Endodermal cell (in vitro differentiated cells): ENCODE data around the gene KRTAP10-7. TPM values are rescaled to one million over a fixed set of nuclear protein-coding genes. Genes with fewer than 3 reads are reported as not detected.

Source experiments
- DNase-seq: peaks from one replicate; pipeline ENCODE4 v3.0.0-alpha.2; 2017
- H3K27ac ChIP-seq: 2 replicates; pipeline ENCODE4 v1.5.1; 2013; ENCODE audit warnings: mild to moderate bottlenecking, low read depth, low read length, moderate library complexity
- H3K27me3 ChIP-seq: 2 replicates; pipeline ENCODE4 v1.6.1; 2013; ENCODE audit warnings: mild to moderate bottlenecking, low read length, moderate library complexity; ENCODE audit not compliant: insufficient read depth, control insufficient read depth, poor library complexity, severe bottlenecking
- H3K36me3 ChIP-seq: 2 replicates; pipeline ENCODE4 v1.7.0; 2013; ENCODE audit warnings: mild to moderate bottlenecking, low read length, moderate library complexity; ENCODE audit not compliant: control insufficient read depth, insufficient read depth
- H3K4me1 ChIP-seq: one replicate; pipeline ENCODE4 v1.7.0; 2013; ENCODE audit warnings: low read length; ENCODE audit not compliant: control insufficient read depth, insufficient read depth
- H3K4me3 ChIP-seq: 2 replicates; pipeline ENCODE4 v1.5.1; 2013; ENCODE audit warnings: mild to moderate bottlenecking, low read length, moderate library complexity
- H3K9ac ChIP-seq: 2 replicates; pipeline ENCODE4 v1.6.1; 2013; ENCODE audit warnings: mild to moderate bottlenecking, low read length, moderate library complexity; ENCODE audit not compliant: poor library complexity, severe bottlenecking; ENCODE audit errors: extremely low read depth
- H3K9me3 ChIP-seq: 2 replicates; pipeline ENCODE4 v1.6.1; 2013; ENCODE audit warnings: mild to moderate bottlenecking, low read length, moderate library complexity; ENCODE audit not compliant: control insufficient read depth
- H3K27ac Mint-ChIP-seq: 2 replicates; pipeline ENCODE4 v1.8.0; 2020; ENCODE audit warnings: mixed read lengths
- H3K27me3 Mint-ChIP-seq: 2 replicates; pipeline ENCODE4 v1.8.0; 2021; ENCODE audit warnings: mild to moderate bottlenecking, mixed read lengths; ENCODE audit not compliant: insufficient read depth
- H3K36me3 Mint-ChIP-seq: 2 replicates; pipeline ENCODE4 v1.8.0; 2020; ENCODE audit warnings: low read depth, mixed read lengths
- H3K4me1 Mint-ChIP-seq: 2 replicates; pipeline ENCODE4 v1.8.0; 2020; ENCODE audit warnings: mixed read lengths
- H3K4me3 Mint-ChIP-seq: 2 replicates; pipeline ENCODE4 v1.8.0; 2020; ENCODE audit warnings: mild to moderate bottlenecking, moderate library complexity, mixed read lengths
- H3K9me3 Mint-ChIP-seq: 2 replicates; pipeline ENCODE4 v1.8.0; 2020; ENCODE audit warnings: mild to moderate bottlenecking, mixed read lengths
- WGBS, 2 experiments: methylation state at CpG; one replicate each; pipeline versions ENCODE4 v1.1.5 to v1.1.7; 2013; ENCODE audit warnings: missing lambda C conversion rate in 2 of 2, mixed read lengths in 1 of 2; ENCODE audit not compliant: insufficient coverage in 1 of 2, insufficient read length in 1 of 2; 5-methylcytosine and 5-hydroxymethylcytosine counted together
- total RNA-seq, 2 donors: library from RNA; stranded (reverse); fragmentation: NEBNext Ultra II Directional in 1 of 2; extraction: Animal tissue kit (Norgen Biotek cat#: 25700) in 1 of 2; gene quantifications; 2 replicates in 1 of 2; 3 replicates in 1 of 2; pipeline ENCODE4 v1.2.1, GENCODE V29; 2021
- TF ChIP-seq, protein P1 (sequence below): fragments of 200-600 bp; sonication (generic); conservative IDR thresholded peaks from 2 replicates; pipeline ENCODE4 v1.5.0; 2021; ENCODE audit warnings: antibody characterized with exemption, mild to moderate bottlenecking

The KRTAP10-7 gene
- total RNA-seq, 2 donors from 2014 or later, result not detected

DNA sequence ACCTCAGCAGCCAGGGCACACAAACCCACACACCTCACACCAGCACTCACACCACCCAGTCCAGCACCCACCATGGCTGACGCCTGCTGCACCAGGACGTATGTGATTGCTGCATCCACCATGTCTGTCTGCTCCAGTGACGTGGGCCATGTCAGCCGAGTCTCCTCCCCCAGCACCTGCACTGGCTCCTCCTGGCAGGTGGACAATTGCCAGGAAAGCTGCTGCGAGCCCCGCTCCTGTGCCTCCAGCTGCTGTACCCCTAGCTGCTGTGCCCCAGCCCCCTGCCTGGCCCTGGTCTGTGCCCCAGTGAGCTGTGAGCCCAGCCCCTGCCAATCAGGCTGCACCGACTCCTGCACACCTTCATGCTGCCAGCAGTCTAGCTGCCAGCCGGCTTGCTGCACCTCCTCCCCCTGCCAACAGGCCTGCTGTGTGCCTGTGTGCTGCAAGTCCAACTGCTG is 11.7 kb downstream of the KRTAP10-7 start, which contains the start of gene KRTAP10-8:
Gene KRTAP10-8 (plus strand): TSS at position 51 of the 458 bp plus-strand sequence. CDS start 22 bp downstream, at position 73.
- H3K4me3 ChIP-seq, result no peak within 1 kb of the TSS
- peaks cover 2% of the 10 kb centered on the region for H3K36me3 Mint-ChIP-seq
- H3K4me3 Mint-ChIP-seq, result no peak within 1 kb of the TSS
- H3K27ac ChIP-seq, result no peak within 1 kb of the TSS
- H3K4me1 ChIP-seq, result no peaks in the 10 kb centered on the region
- no peak within 1 kb of the TSS for H3K9ac ChIP-seq
- TF ChIP-seq, protein P1, sequence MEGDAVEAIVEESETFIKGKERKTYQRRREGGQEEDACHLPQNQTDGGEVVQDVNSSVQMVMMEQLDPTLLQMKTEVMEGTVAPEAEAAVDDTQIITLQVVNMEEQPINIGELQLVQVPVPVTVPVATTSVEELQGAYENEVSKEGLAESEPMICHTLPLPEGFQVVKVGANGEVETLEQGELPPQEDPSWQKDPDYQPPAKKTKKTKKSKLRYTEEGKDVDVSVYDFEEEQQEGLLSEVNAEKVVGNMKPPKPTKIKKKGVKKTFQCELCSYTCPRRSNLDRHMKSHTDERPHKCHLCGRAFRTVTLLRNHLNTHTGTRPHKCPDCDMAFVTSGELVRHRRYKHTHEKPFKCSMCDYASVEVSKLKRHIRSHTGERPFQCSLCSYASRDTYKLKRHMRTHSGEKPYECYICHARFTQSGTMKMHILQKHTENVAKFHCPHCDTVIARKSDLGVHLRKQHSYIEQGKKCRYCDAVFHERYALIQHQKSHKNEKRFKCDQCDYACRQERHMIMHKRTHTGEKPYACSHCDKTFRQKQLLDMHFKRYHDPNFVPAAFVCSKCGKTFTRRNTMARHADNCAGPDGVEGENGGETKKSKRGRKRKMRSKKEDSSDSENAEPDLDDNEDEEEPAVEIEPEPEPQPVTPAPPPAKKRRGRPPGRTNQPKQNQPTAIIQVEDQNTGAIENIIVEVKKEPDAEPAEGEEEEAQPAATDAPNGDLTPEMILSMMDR, result no peak
- no peaks in the 10 kb centered on the region for H3K27me3 ChIP-seq
- no peaks in the 10 kb centered on the region for H3K36me3 ChIP-seq
- DNase-seq, result no peak
- H3K27me3 Mint-ChIP-seq, result peaks cover 2% of the 10 kb centered on the region
- H3K4me1 Mint-ChIP-seq, result no peaks in the 10 kb centered on the region
- no peak within 1 kb of the TSS for H3K27ac Mint-ChIP-seq
- peaks cover 24% of the 10 kb centered on the region for H3K9me3 ChIP-seq
- WGBS, 2 experiments, result 86 to 100% methylated on average over 2 to 8 of the region's 8 CpGs
- H3K9me3 Mint-ChIP-seq, result peaks cover 34% of the 10 kb centered on the region

DNA sequence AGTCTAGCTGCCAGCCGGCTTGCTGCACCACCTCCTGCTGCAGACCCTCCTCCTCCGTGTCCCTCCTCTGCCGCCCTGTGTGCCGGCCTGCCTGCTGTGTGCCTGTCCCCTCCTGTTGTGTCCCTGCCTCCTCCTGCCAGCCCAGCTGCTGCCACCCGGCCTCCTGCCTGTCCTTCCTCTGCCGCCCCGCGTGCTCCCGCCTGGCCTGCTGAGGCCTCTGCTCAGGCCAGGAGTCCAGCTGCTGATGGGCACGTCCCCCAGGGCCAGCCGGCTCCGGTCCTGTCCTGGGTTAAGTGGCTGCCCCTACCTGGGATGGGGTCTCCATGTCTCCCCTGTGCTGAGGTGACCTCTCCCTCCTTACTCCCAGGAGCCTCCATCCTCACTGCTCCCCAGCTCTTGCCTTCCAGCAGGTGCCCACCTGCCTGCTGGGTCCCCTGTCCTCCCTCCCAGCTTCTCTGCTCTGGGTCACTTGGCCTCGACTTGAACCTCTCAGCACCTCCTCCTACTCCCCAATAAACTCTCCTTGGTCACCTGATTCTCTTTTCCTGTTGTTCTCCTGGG is 12.4 kb downstream of the KRTAP10-7 start:
- no peak overlapping the region for H3K27ac Mint-ChIP-seq
- H3K27ac ChIP-seq, result no peak overlapping the region
- no peak for DNase-seq
- no peaks in the 10 kb centered on the region for H3K4me1 ChIP-seq
- no peak overlapping the region for H3K4me3 ChIP-seq
- peaks cover 24% of the 10 kb centered on the region for H3K9me3 ChIP-seq
- TF ChIP-seq, protein P1, result no peak
- H3K4me1 Mint-ChIP-seq, result no peaks in the 10 kb centered on the region
- no peak overlapping the region for H3K4me3 Mint-ChIP-seq
- H3K36me3 Mint-ChIP-seq, result peaks cover 2% of the 10 kb centered on the region
- peaks cover 2% of the 10 kb centered on the region for H3K27me3 Mint-ChIP-seq
- WGBS, 2 experiments, result 84 to 90% methylated on average over 11 to 13 of the region's 13 CpGs
- no peaks in the 10 kb centered on the region for H3K27me3 ChIP-seq
- no peak overlapping the region for H3K9ac ChIP-seq
- peaks cover 34% of the 10 kb centered on the region for H3K9me3 Mint-ChIP-seq
- H3K36me3 ChIP-seq, result no peaks in the 10 kb centered on the region

DNA sequence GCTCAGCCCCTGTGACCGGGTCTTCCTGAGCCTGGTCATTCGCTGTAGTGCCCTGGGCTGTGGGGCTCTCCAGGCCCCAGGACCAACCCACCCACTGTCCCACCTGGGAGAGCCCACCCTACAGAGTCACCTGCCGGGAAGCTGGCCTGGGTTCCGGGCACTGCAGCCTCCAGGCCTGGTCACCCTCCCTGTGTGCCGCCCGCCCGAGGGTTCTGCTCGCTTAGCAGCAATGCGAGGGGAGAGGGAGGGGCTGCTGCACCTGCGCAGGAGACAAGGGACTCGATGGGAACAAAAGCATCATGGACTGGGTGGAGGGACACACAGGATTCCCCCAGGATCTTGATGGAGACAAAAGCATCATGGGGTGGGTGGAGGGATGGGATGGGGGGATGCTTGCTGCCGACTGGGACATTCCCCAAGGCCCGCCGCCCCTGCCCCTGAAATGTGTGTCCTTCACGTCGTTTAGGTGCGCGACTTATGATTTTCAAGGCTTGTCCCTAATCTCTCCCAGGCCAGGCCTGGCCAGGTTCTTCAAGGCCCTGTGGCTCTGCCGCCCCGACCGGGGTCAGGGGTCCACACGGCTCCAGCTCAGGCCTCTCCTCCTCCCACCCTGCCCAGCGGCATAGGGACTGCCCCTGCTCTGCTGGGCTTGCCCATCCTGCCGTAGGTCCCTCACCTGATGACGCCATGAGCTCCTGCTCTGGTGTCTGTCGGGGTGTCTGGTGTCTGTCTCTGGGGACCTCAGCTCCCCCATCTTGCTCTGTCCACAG is 13.2 kb downstream of the KRTAP10-7 start:
- DNase-seq, result no peak
- no peaks in the 10 kb centered on the region for H3K27me3 ChIP-seq
- H3K27ac Mint-ChIP-seq, result no peak overlapping the region

More for the DNA sequence above, 13.2 kb downstream of the KRTAP10-7 start:
- Histone ChIP-seq H3K9me3 (peaks cover 24% of the 10 kb centered on the region), H3K36me3 (no peaks in the 10 kb centered on the region), H3K27ac (no peak overlapping the region), H3K9ac (no peak overlapping the region), H3K4me1 (no peaks in the 10 kb centered on the region), H3K4me3 (no peak overlapping the region)
- Mint-ChIP-seq H3K36me3 (peaks cover 2% of the 10 kb centered on the region), H3K4me1 (peaks cover 4% of the 10 kb centered on the region), H3K27me3 (peaks cover 2% of the 10 kb centered on the region), H3K4me3 (no peak overlapping the region), H3K9me3 (peaks cover 35% of the 10 kb centered on the region)
- WGBS, 2 experiments, result 95 to 96% methylated on average over 12 to 26 of the region's 26 CpGs
- TF ChIP-seq, protein P1, result no peak
